COLO668 (cell line): ENCODE data around the gene E2F1.

Source experiments
- DNase-seq: peaks from one replicate; lab custom pipeline; 2025; ENCODE audit not compliant: unreplicated experiment; lab: John Stamatoyannopoulos, UW

The E2F1 gene

GRCh38 chr20:33687993-33688937, 2.1 kb upstream of the E2F1 start:
- no peak for DNase-seq

DNA sequence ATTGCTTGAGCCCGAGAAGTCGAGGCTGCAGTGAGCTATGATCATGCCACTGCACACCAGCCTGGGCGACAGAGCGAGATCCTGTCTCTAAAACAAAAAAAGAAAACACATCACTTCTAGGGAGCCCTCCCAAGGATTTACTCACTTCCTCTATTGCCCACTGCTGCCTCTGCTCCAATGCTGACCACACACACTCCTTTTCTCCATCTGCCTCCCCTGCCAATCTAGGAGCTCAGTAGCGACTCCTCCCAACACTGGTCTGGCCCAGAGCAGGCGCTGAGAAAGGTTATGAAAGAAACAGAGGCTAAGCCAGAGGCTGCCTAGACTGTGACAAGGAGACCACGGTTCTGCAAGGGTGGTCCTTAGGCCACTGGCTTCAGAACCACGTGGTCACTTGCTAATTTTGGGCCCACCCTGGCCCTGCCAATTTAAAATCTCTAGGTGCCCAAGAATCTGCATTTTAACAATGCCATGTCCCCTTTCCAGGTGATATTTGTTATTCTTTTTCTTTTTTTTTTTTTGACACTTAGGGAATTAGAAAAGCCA, 1.3 kb upstream of the E2F1 start:
- no peak for DNase-seq

- DNase-seq = no peak
Measured at GRCh38 chr20:33686984-33687366, 790 bp upstream of the E2F1 start.

DNA sequence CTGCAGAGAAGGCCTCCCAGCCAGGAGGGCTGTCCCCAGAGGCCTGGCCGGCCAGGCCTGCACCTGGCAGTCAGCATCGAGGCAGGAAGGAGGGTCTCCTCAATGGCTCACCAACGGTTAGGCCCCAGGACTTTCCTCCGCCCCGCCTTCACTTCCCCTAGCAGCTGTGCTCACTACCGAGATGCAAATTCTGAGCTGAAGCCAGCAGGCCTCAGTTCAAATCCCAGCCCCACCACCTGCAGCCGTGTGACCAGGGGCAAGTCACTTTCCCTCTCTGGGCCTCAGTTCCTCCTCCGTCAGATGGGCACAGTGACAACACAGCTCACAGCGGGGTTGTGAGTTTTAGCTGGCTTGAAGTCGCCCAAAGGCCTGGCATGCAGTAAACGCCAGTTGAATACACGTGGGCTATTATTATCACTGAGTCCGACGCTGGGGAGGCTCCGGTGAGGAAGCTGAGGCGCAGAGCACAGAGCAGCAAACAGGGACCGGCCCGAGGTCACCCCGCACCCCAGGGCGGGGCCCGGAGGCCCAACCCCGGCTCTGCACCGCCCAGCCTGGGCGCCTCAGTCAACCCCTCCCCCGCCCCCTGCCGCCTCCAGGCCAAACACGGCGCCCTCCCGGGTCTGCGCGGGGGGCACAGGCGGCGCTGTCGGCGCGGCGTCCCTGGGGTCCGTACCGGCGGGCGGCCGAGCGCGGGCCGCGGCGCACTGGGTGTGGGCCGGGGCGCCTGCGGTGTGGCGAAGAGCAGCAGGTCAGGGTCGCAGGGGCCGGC, 671 bp downstream of the E2F1 start:
- DNase-seq = peak; percentile 87

GRCh38 chr20:33684533-33685327, 1.5 kb downstream of the E2F1 start:
- peak; percentile 82 for DNase-seq

DNA sequence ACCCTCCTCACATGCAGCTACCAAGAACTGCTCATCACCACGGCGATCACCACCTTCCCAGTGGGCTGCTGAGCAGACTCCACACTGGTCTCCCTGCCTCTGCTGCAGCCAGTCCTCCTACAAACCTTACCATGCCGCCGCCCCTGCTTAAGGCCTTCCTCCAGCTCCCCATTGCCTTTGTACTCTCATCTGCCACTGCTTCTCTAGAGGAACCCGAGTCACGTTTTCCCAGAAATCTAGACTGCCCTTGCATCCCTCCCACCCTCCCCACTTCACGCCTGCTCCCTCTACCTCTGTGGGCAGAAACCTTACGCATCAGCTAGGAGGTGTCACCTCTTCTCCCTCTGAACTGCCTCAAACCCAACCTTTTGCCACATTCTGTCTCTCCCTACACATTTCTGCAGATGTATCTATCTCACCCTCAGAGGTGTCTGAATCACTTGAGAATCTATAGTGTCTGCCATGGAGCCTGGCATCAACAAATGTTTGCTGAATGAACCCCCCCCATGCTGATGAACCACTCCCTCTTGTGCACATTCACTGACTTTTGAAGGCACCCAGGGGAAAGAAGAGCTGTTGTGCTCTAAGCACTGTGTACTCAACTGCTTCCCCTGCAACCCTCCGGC, 4.3 kb downstream of the E2F1 start:
- DNase-seq = no peak

- DNase-seq = no peak
Measured at GRCh38 chr20:33681288-33681687, 4.9 kb downstream of the E2F1 start.

DNA sequence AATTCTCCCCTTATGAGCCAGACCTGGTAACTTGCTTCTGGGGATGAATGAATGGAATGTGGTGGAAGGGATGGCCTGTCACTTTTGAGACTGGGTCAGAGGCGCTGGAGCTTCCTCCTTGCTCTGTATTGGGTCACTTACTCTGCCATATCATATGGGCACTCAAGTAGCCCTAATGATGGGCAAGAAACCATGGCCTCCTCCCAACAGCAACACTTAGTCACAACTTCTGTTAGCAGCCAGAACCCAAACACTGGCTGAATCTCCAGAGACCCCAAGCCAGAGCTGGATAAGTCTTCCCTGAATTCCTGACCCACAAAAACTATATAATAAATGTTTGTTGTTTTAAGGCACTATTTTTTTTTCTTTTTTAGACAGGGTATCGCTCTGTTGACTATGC, 5.5 kb downstream of the E2F1 start:
- DNase-seq = no peak

DNA sequence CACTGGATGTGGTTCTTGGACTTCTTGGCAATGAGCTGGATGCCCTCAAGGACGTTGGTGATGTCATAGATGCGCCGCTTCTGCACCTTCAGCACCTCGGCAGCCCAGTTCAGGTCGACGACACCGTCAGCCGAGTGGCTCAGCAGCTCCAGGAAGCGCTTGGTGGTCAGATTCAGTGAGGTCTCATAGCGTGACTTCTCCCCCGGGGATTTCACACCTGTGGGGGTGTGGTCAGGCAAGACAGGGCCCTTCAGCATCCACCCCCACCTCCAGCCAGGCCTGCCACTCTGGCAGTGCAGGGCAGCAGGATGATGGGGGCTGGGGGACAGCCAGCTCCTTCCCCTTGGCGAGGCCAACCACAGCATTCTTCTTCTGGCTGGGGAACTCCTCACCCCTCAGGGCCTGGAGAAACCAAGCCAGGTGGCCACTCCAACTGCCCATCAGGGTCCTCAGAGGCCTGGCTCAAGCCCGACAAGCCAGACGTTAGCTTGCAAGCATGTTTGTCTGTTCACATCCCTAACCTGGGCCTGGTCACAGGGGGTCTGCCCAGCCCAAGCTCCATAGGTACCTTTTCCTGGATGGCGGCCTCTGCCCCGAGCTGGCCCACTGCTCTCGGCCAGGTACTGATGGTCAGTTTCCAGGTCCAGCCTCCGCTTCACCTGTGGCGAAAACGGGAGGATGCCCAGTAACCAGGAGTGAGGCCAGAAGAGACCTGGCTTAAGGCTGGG, 6.3 kb downstream of the E2F1 start:
- no peak for DNase-seq

DNA sequence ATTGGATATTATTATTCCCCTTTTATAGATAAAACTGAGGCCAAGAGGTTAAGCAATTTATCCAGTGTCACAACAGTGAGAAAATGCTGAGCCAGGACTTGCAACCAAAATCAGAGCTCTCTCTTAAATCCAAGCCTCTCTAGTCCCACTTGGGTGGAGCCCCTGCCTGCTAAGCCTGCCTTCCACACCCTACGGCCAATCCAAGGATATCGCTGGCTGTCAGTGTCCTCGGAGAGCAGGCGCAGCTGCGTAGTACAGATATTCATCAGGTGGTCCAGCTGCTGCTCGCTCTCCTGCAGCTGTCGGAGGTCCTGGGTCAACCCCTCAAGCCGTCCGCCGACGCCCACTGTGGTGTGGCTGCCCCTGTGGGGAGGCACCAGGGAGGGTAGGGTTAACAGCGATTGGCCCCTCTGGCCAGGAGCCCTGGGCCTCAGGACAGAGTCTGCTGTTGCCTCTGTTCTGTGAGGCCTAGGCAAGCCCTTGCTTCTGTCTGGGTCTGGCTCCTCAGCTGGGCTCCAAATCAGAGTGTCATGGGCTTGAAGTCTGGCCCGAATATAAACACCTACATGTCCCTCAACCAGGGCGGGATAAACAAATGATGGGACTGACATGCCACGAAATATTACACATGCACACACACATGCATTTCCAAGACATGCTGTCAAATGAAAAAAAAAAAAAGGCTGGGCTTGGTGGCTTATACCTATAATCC, 8.0 kb downstream of the E2F1 start:
- DNase-seq = no peak

DNA sequence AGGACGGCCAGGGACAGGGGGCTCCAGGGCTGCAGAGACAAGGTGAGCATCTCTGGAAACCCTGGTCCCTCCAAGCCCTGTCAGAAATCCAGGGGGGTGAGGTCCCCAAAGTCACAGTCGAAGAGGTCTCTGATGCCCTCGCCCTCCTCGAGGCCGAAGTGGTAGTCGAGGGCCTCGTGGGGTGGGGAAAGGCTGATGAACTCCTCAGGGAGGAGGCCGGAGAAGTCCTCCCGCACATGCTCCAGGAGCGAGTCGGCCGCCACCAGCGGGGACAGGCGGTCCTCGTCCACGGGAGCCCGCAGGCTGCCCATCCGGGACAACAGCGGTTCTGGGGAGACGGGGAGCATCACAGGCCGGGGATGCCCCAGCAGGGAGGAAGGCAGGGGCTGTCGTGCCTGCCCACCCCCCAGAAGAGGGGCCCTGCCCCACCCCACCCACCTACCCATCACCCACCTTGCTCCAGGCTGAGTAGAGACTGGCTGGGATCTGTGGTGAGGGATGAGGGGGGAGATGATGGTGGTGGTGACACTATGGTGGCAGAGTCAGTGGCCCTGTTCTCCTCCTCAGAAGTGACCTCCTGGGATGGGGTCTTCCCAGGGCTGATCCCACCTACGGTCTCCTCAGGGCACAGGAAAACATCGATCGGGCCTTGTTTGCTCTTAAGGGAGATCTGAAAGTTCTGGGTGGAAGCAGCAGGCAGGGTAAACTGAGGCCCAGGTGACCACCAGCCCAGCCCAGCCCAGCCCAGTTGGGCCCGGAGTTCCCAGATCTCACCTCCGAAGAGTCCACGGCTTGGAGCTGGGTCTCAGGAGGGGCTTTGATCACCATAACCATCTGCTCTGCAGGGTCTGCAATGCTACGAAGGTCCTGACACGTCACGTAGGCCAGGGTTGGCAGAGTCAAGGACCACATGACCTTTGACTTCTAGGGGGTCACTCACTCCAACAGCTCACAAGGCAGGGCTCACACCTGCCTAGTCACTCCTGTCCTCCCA, 9.2 kb downstream of the E2F1 start:
- DNase-seq = no peak

DNA sequence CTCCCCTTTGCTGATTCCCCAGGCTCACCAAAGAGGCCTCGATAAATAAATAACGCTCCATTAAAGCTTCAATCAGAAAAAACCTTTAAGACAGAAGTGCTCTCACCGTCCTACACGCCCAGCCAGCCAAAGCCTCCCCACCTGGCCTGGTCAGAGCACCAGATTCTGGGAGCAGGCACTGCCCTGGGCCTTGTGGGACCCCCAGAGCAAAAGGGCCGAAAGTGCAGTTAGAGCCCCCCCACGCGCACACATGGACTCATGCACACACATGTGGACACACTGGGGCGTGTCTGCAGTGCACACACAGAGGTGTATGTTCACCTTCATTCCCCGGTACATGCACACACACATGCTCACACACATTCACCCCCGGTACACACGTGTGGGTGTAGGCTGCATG, 10.1 kb downstream of the E2F1 start:
- DNase-seq = no peak

DNA sequence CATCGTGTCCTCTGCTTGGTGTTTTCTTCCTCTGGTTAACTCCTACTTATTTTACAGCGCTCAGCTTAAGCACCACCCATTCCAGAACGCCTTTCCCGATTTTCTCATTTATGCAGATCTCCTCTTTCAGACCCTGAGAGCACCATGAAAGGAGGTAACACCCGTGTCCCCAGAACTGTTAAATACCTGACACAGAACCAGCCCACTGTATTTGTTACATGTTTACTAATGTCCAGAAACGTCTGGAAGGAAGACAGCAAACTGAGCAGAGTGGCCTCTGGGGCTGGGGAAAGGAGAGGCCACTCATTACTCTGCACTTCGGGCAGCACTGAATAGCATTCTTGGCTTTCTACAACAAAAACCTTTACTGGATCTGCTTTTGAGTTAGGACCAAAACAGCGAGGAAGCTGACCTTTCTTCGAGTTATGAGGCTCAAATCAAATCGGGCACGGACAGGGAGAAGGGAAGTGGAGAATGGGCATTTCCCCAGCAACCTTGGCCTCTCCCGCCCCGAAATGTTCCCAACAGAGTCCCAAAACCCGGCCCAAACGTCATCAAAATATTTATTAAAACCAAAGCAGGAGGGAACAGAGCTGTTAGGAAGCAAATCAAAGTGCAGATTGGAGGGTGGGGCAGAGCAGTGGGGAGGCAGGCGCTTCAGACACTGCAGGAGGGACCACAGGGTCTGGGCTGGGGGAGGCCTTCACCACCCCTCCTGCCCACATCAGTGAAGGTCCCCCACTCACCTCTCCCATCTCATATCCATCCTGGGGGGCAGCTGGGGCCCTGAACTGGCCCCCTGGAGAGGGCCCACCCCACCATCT, 10.8 kb downstream of the E2F1 start:
- DNase-seq = no peak

GRCh38 chr20:33674294-33675135, 11.7 kb downstream of the E2F1 start, which contains the start of gene NECAB3:
NECAB3 (minus strand) TSS chr20:33674428; CDS start chr20:33674352, 76 bp downstream.
- peak; percentile 94 for DNase-seq

GRCh38 chr20:33673410-33674293, 12.5 kb downstream of the E2F1 start:
- no peak for DNase-seq
